HG02973 (cell line): Measurements from ENCODE around the gene CXCL17.
"Not testable (repeated sequence)": the region's sequence is repeated elsewhere in the genome, so short reads cannot be mapped to it uniquely, and the experiment has no call there.

Source experiments
- ATAC-seq: cut with Tn5 transposase; IDR thresholded peaks from one replicate; pipeline ENCODE4 v1.9.1; 2021; ENCODE audit warnings: moderate library complexity; ENCODE audit not compliant: unreplicated experiment

Gene CXCL17

DNA sequence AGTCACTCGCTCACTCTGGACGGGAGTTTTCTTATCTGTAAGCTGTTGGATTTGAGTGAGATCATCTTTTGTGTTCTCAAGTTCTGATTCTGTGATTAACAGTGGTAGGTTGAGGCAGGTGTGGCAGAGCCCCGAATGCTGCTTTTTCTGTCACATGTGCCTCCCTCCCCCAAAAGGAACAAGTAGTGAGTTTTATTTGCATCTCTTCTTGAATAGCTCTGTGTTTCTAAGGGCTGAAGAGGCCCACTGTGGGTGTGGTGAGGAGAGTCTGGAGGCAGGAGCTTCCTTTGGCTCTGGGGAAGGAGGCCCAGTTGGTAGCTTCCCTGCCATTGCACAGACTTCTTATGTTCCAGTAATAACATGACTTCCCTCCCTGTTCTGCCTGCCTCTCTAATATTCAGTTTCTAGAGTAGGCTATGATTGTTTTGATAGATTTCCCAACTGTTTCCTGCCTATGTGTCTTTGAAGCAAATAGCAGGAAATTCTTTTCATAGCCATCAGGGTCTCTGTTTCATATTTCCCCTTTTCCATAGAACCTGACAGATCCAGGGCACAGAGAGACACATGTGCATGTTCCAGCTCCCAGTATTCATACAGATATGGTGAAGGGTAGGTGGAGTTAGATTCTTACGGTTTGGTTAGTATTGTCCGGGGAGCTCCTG lies 23.9 kb upstream of the CXCL17 start:
- peak; percentile 19 for ATAC-seq

DNA sequence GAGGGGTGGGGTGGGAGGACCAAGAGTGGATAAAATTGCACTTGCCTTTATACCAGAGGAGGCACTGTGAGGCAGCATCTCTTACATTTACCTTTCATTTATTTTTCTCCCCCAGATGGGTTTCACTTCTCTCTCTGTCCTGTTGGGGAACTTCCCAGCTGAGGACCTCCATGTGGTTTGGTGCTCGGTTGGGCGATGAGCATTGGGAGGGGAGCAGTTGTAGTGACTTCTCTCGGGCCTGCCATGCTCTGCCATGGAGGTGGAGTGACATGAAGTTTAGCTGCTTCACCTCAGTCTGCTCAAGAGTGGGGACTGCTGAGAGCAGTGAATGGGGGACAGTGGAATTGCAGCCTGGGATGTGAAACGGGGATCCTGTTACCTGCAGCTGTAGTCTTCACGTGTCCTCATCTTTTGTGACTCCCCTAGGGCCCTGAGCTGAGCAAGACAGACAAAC lies 23.1 kb upstream of the CXCL17 start:
- ATAC-seq, result peak; percentile 67

DNA sequence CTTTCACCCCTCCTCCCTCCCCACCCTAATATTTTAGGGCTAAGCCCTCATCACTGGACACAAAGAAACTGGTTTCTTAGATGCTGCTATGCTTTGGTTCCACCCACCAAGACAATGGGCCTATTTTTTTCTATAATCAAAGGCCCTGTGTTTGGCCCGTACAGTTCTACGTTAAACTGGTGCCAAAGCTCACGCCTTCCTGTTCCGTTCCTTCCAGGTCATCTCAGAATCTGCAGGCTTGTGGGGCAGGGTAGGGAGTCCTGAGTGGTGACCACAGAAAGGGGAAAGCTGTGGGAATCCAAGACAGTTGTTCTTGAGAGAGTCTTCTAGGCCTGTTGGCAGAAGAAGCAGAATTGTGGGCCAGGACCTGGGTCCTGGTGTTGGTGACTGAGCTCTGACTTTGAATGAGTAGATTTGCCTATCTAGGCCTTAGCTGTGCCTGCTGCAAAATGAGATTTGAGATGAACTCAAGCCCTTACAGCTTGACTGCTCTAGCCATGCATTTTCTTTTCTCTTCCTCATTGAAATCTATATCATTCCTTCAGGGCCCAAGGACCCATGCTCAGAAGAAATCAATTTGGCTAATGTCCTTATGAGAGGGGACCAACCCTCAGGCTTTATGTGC lies 19.1 kb upstream of the CXCL17 start:
- no peak for ATAC-seq

DNA sequence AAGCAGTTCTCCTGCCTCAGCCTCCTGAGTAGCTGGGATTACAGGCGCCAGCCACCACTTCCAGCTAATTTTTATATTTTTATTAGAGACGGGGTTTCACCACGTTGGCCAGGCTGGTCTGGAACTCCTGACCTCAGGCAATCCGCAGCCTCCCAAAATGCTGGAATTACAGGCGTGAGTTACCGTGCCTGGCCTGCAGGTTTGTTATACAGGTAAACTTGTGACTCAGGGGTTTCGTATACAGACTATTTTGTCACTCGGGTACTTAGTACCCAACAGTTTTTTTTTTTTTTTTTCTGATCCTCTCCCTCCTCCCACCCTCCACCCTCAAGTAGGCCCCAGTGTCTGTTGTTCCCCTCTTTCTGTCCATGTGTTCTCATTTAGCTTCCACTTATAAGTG lies 18.5 kb upstream of the CXCL17 start:
- not testable (repeated sequence) for ATAC-seq

DNA sequence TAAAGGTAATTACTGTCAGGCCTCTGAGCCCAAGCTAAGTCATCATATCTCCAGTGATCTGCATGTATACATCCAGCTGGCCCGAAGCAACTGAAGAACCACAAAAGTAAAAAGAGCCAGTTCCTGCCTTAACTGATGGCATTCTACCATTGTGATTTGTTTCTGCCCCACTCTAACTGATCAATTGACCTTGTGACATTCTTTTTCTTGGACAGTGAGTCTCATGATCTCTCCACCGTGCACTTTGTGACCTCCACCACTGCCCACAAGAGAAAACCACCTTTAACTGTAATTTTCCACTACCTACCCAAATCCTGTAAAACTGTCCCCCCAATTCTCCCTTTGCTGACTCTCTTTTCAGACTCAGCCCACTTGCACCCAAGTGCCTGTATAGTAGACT lies 17.2 kb upstream of the CXCL17 start:
- ATAC-seq, result no peak

DNA sequence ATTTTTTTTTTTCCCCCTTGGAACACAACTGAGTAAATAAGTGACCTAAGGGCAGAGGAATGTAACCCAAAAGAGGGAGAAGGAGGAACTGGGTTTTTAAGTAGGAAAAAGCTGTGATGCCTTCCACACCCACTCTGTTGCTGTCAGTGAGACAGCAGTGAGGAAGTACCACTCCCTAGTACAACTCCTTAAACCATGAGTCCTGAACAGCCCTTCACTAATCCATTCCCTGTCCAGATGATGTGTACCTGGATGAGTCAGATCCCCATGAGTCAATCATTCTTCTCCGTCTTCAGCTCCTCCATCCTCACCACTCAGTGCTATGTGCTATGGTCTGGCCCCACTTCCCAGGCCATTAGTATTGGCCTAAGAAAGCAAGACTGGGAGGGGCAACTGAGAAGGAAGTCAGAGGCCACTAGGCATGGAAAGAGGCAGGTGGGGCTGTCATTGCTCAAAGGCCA lies 12.9 kb upstream of the CXCL17 start:
- ATAC-seq, result no peak

DNA sequence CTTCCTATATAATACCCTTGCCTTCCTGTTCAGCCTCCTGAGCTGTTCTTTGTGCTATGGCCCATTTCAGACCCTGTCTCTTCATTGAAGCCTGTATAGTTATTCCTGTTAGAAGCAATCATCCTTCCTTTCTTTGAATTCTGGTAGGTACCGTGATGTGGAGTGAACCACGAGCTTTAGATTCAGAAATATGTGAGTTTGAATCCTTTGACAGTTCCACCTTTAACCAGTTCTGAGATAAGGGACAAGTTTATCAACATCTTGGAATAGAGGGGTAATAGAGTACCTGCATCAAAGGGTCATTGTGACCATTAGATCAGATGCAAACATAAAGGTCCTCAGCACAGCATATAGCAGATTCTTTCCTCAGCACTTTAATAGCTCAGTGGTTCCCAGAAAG lies 12.3 kb upstream of the CXCL17 start:
- no peak for ATAC-seq

DNA sequence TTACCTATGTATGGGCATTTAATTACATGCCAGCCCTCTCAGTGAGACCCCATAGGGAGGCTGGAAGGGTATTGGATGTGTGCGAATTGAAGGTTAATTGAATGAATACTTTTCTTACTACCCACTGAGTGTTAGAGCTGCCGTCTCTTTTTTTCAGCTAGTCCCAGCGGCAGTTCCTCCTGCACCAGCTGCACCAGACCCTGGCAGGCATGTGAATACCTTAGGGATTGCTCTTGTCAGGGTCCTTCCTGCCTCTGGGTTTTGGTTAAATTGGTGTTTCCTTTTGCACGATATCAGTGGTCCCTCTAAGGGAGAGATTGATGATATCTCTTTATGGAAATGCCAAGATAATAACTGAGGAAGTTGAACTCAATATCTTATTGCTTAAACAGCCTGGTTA lies 9.8 kb upstream of the CXCL17 start:
- ATAC-seq, result no peak

DNA sequence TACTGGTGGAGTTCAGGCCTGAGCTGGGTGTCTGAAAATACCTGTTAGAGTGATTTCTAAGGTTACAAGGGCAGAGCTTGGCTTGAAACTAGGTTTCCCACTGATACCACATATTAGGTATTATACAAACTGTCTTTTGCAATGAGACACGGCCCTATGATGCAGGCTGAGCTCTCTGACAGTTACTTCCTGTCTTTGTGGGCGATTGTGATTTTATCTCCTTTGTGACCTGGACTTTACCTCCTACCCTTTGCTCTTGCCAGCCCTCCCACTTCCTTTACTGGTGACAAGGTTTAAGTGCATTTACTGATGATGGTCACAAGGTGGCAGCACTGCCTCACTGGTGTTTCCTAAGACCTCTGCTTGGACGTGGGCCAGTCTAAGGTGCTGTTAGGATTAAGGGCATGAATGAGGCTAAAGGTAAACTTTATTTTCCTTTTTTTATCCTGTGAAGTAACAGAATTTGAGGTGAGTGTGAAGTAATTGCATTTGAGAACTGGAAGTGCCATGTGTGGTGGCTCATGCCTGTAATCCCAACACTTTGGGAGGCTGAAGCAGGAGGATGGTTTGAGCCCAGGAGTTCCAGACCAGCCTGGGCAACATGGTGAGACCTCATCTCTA lies 7.7 kb upstream of the CXCL17 start:
- ATAC-seq, result no peak

DNA sequence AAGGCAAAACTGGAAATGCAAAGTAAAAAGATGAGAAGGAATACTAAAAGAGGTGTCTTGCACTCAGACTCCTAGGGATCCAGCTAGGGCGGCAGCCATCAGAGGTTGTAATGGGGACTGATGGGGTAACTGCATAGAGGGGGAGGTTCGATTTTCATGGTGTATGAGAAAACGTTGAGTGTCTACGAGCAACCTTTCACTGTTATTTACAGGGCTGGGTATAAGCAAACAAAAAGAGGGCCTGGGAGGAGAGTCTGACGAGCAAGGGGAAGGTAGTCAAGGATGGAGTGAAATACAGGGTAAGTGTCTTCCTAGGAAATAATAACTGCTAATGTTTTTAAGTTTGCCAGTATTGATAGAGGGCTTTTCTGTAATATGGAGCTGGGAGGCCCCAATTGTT lies 5.6 kb upstream of the CXCL17 start:
- ATAC-seq, result not testable (repeated sequence)

DNA sequence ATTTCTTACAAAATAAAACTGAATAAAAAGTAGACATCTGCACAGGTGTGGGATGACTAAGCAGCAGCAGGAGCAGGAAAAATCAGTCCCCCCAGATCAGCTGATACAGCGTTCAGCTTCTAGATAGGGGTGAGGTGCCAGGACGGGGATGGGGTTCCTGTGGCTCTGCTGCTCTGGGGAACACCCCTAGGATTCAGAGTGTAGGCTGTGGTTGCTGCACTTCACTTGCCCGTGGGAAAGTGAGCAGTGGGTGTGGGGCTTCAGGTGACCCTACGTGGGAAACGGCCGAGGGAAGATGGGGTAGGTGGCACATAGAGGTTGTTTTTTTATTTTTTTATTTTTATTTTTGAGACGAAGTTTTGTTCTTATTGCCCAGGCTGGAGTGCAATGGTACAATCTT lies 3.2 kb upstream of the CXCL17 start:
- no peak for ATAC-seq

DNA sequence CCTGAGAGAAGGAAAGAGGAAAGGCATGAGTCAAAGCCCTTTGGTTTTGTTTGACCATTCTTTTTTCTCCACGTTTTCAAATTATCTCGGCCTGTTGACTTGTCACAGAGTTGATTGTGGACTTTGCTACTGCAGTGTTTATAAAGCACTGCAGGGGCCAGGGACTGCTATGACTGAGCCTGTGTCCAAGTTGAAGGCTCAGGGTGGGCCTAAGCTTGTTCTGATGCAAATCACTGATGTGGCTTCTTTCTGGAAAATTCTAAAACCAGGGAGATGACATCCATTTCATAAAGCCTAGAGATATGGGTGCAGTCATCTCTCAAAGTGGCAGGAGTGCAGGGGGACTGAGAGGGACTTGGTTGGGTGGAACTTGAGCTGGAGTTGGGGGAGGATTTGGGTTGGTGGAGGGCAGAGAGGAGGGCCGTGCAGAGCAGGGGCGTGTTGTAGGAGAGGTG lies 1.2 kb upstream of the CXCL17 start:
- no peak for ATAC-seq

DNA sequence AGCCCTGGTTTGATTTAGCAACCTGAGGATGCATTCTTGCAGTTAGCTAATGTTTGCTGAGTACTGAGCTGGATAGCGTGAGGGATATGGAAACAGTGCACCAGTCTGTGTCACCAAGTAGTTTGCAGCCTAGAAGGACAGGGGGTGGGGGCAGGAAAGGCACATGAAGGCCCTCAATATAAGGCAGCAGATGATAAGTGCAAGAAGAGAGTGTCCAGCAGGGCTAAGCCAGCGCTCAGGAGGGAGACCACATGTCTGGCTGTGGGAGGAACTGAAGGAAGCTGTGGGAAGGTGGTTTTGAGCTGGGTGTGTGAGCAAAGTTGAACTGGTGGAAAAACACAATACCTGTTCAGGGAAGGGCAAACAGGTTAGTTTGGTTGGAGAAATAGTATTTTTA lies 1.7 kb downstream of the CXCL17 start:
- ATAC-seq, result no peak

DNA sequence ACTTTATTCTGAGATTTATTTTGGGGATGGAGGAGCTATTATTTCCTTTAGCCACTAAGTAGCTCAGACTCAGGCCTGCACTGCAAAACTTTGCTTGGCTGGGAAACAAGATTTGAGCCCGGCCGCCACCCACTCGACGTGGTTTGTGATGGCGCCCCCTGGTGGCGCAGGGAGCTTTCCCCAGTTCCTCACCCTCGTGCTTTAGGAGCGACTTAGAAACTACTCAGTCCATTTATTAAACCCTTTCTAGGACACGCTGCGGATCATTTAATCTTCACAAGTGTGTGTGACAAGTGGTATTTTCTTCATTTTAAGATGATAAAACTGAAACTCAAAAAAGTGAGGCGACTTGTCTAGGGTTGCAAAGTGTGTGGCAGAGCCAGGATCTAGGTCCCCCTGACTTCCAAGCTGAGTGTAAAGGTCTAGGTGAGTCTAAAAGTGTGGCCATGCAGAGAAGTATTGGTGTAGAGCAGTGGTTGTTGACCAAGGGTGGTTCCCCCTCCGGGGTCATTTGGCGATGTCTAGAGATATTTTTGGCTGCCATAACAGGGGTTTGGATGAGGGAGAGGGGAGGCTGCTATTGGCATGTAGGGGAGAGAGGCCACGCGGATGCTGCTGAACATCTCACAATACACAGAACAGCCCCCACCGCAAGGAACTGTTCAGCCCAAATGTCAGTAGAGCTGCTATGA lies 2.2 kb downstream of the CXCL17 start:
- no peak for ATAC-seq

DNA sequence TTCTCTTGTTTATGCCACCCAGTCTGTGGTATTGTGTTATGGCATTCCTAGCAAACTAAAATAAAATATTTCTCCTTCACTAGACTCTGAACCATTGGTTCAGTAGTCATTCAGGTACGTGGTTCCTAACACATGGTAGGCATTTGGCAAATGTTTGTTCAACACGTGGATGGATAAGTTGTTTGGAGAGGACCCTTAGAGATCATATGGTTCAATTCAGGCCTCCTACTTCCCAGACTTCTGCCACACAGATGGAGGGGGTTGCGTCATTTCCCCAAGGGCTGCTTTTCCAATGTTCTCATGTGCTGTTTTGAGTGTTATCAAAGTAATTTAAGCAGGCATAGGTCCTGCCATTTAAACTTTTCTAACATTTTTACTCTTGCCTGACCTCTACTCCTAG lies 6.7 kb downstream of the CXCL17 start:
- ATAC-seq, result no peak

DNA sequence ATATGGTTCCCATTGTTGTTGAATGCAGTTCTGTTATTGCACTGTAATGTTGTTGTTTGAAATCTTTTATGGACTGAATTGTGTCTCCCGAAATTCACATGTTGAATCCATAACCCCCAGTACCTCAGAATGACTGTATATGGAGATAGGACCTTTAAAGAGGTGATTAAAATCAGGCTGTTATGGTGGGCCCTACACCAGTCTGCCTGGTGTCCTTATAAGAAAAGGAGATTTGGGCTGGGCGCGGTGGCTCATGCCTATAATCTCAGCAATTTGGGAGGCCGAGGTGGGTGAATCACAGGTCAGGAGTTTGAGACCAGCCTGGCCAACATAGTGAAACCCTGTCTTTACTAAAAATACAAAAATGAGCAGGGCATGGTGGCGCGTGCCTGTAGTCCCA lies 7.4 kb downstream of the CXCL17 start:
- no peak for ATAC-seq

DNA sequence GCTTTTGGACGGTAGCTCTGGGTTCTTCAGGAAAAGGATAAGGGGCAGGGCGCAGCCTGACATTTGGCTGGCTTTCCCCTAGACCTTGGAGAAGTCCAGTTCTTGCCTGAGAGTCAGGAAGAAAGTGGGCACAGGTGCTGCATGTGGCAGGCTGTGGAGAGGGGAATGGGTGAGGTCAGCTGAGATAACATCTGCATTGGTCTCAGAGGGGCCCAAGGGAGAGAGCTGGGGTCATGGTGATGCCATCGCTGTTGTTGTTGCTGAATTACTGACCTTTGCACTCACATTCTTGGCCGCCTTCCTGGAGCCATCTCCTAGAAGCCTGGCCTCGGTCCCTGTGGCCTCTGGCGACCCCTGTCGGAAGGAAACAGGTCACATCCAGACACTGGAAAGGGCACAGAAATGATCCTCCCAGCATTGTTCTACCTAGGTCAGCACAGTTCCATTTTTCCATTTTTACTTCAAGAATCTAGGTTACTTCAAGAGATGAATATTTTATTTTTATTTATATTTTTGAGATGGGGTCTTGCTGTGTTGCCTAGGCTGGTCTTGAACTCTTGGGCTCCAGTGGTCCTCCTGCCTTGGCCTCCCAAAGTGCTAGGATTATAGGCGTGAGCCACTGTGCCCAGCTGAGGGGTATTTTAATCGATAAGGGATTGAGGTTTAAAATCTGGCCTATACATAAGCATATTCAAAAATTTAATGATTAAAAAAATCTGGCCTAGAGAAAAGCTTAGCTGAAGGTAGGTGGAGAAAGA lies 9.1 kb downstream of the CXCL17 start:
- no peak for ATAC-seq

DNA sequence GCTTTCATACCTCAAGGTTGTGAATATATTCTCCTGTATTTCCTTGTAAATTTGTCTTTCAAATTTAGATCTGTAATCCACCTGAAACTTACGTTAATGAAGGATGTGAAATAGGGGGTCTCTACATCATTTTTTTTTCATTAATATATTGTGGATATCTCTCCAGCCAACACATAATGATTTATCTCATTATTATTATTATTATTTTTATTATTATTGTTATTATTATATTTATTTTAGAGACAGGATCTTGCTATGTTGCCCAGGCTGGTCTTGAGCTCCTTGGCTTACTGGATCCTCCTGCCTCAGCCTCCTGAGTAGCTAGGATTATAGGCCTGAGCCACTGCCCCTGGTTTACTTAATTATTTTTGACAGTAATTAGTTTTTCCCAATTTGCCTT lies 11.3 kb downstream of the CXCL17 start:
- no peak for ATAC-seq

DNA sequence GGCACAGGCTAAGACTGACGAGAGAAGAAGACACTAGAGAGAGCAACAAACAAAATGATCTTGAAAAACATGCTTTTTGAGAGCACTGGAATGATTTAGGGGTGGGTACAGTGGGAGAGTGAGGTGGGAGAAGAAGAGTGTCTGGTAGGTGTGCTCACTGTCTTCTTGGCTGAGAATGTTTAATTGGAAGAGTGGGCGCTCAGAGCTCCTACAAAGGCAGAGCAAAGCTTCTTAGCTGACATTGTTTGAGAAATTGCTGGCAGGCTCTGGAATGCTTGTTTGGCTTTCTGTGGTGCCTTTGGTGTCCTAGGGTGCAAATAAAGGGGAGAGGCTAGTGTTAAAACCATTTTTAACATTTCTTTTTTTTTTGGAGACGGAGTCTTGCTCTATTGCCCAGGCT lies 14.1 kb downstream of the CXCL17 start:
- ATAC-seq, result no peak

DNA sequence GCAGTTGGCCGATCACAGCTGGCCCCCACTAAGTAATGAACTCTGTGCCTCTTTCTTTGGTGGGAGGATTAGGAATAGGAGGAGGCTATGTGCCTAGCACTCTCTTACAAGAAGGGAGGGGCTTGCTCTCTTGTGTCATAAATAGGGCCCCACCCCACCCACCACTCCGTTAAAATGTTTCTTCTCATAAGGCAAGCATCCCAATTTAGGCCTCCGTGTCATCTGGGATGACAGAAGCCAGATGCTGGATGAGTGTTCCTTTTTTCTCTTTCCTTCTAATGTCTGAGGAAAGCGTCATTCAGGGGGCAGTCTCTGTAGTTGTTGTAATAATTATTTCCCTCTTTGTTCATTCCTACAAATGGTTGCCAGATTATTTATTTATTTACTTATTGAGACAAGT lies 15.4 kb downstream of the CXCL17 start, which contains the start of gene LIPE:
LIPE (minus strand) TSS at position 76 of the 400 bp plus-strand sequence. CDS start 239 bp downstream, outside the sequence.
- no peak for ATAC-seq

DNA sequence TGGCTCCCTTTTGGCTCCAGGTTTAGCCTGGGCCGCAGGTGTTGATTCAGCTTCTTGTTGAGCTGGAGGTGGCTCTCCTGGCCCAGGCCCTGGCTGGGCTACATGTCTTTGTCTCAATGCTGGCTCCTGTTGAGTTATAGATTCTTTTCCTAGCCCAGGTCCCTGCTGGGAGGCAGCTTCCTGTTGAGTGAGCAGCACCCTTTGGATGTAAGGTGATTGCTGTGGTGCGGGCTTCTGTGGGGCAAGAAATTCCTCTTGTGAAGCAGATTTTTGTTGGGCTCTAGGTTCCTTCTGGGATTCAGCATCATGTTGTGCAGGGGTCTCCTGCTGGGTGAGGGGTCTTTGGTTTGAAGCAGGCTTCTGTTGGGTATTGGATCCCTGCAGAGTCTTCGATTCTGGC lies 16.1 kb downstream of the CXCL17 start:
- ATAC-seq, result no peak
